Measurements from ENCODE around the gene CLDN10.
A peak's percentile ranks its signal among the peaks of the same experiment; 100 is the strongest.

CLDN10 gene

GRCh38 chr13:95620825-95621498, 68.4 kb downstream of the CLDN10 start:
- no peak for DNase-seq
- Histone ChIP-seq H3K4me3 (no peak overlapping the region), H3K27ac (no peak overlapping the region), H3K4me1 (no peaks in the 10 kb centered on the region), H3K27me3 (no peaks in the 10 kb centered on the region), H3K9me3 (no peaks in the 10 kb centered on the region), H3K36me3 (peaks cover 21 to 48% (median 40%) of the 10 kb centered on the region in 3 donors)
- intact Hi-C loops (cut with DNase I; ENCODE audit: low total_unique reads): loop anchor here (5.0 kb wide), 1 partner anchor 211 kb away; no protein-coding TSS in a partner anchor
- no peak for TF ChIP-seq CTCF (IDR thresholded peaks at IDR 0.05)

GRCh38 chr13:95623141-95623540, 70.6 kb downstream of the CLDN10 start:
- H3K27me3 ChIP-seq: no peaks in the 10 kb centered on the region
- no peak overlapping the region for H3K27ac ChIP-seq
- no peaks in the 10 kb centered on the region for H3K9me3 ChIP-seq
- no peak for TF ChIP-seq CTCF (IDR thresholded peaks at IDR 0.05)
- intact Hi-C loops (cut with DNase I; ENCODE audit: low total_unique reads): loop anchor here (5.0 kb wide), 1 partner anchor 209 kb away; no protein-coding TSS in a partner anchor
- peaks cover 27 to 40% (median 29%) of the 10 kb centered on the region in 3 donors for H3K36me3 ChIP-seq
- DNase-seq: no peak
- no peak overlapping the region for H3K4me3 ChIP-seq
- no peaks in the 10 kb centered on the region for H3K4me1 ChIP-seq

- Histone ChIP-seq H3K4me3 (no peak overlapping the region), H3K9me3 (no peaks in the 10 kb centered on the region), H3K4me1 (no peaks in the 10 kb centered on the region), H3K27ac (no peak overlapping the region), H3K36me3 (peaks cover 34 to 38% (median 37%) of the 10 kb centered on the region in 3 donors), H3K27me3 (no peaks in the 10 kb centered on the region)
- intact Hi-C loops (cut with DNase I; ENCODE audit: low total_unique reads): loop anchor here (5.0 kb wide), 1 partner anchor 208 kb away; no protein-coding TSS in a partner anchor
- TF ChIP-seq CTCF (IDR thresholded peaks at IDR 0.05): peak; percentile 64 to 69
- DNase-seq: no peak
Observed at GRCh38 chr13:95624020-95624419, 71.5 kb downstream of the CLDN10 start.

- no peak for TF ChIP-seq CTCF (IDR thresholded peaks at IDR 0.05)
- Histone ChIP-seq H3K4me1 (no peaks in the 10 kb centered on the region), H3K27me3 (no peaks in the 10 kb centered on the region), H3K36me3 (peaks cover 34 to 44% (median 37%) of the 10 kb centered on the region in 3 donors), H3K9me3 (no peaks in the 10 kb centered on the region), H3K4me3 (no peak overlapping the region), H3K27ac (no peak overlapping the region)
- intact Hi-C loops (cut with DNase I; ENCODE audit: low total_unique reads): no loop called here
- no peak for DNase-seq
Observed at GRCh38 chr13:95626768-95627167, 74.2 kb downstream of the CLDN10 start.

- no peak for TF ChIP-seq CTCF (IDR thresholded peaks at IDR 0.05)
- H3K36me3 ChIP-seq: peaks cover 34 to 44% (median 35%) of the 10 kb centered on the region in 3 donors
- H3K9me3 ChIP-seq: no peaks in the 10 kb centered on the region
- H3K4me3 ChIP-seq: no peak overlapping the region
- intact Hi-C loops (cut with DNase I; ENCODE audit: low total_unique reads): no loop called here
- H3K27me3 ChIP-seq: no peaks in the 10 kb centered on the region
- no peaks in the 10 kb centered on the region for H3K4me1 ChIP-seq
- no peak for DNase-seq
- H3K27ac ChIP-seq: no peak overlapping the region
Observed at GRCh38 chr13:95627590-95627989, 75.1 kb downstream of the CLDN10 start.
